Activated CD8-positive, alpha-beta memory T cell treated with anti-CD3 and anti-CD28 coated beads for 1 hour (primary cell): ENCODE results near the gene PPP3R2.
"Not testable (repeated sequence)": the region's sequence is repeated elsewhere in the genome, so short reads cannot be mapped to it uniquely, and the experiment has no call there.

ENCODE experiments used
- DNase-seq, 2 donors: peaks; one replicate each; pipeline ENCODE4 v3.0.0-alpha.2; 2020; ENCODE audit warnings: low read depth in 1 of 2; ENCODE audit errors: extremely low read depth in 1 of 2

The PPP3R2 gene

GRCh38 chr9:101590074-101590473 lies 4.7 kb downstream of the PPP3R2 start:
- DNase-seq, result not testable (repeated sequence)

GRCh38 chr9:101587332-101588043 lies 7.3 kb downstream of the PPP3R2 start:
- DNase-seq, result no peak

- DNase-seq, result no peak
Measured at GRCh38 chr9:101586651-101587050, 8.1 kb downstream of the PPP3R2 start.

- DNase-seq, result no peak
Measured at GRCh38 chr9:101585740-101586139, 9.0 kb downstream of the PPP3R2 start.

- no peak for DNase-seq
Measured at GRCh38 chr9:101582553-101582952, 12.2 kb downstream of the PPP3R2 start.

GRCh38 chr9:101579711-101580545 lies 14.8 kb downstream of the PPP3R2 start:
- no peak for DNase-seq

- DNase-seq, result no peak
Measured at GRCh38 chr9:101578378-101578777, 16.4 kb downstream of the PPP3R2 start.

GRCh38 chr9:101574731-101575333 lies 19.9 kb downstream of the PPP3R2 start:
- no peak for DNase-seq

- no peak for DNase-seq
Measured at GRCh38 chr9:101572316-101572715, 22.5 kb downstream of the PPP3R2 start.

- no peak for DNase-seq
Measured at GRCh38 chr9:101571114-101571513, 23.7 kb downstream of the PPP3R2 start.

- no peak for DNase-seq
Measured at GRCh38 chr9:101569741-101570501, 24.8 kb downstream of the PPP3R2 start.

- DNase-seq, result no peak
Measured at GRCh38 chr9:101567725-101568350, 26.9 kb downstream of the PPP3R2 start.

GRCh38 chr9:101566904-101567724 lies 27.7 kb downstream of the PPP3R2 start:
- no peak for DNase-seq

- DNase-seq, result no peak
Measured at GRCh38 chr9:101564252-101564651, 30.5 kb downstream of the PPP3R2 start.

GRCh38 chr9:101562966-101563365 lies 31.8 kb downstream of the PPP3R2 start:
- DNase-seq, result no peak

GRCh38 chr9:101561740-101562139 lies 33.0 kb downstream of the PPP3R2 start:
- DNase-seq, result no peak

GRCh38 chr9:101549472-101550098 lies 45.2 kb downstream of the PPP3R2 start:
- not testable (repeated sequence) for DNase-seq

GRCh38 chr9:101543098-101543735 lies 51.6 kb downstream of the PPP3R2 start:
- DNase-seq, result no peak
